Adrenal gland (tissue), 12 donors: ENCODE measurements around the gene CFP. TPM values are rescaled to one million over a fixed set of nuclear protein-coding genes. Genes with fewer than 3 reads are reported as not detected.

Source experiments
- DNase-seq, 7 donors: peaks; one replicate each; pipeline ENCODE4 v3.0.0-alpha.2; 2019 to 2020
- H3K27ac ChIP-seq, 5 donors: fragments of 200-600 bp; sonication (generic) in 4 of 5; 1 replicate in 3 of 5; 2 replicates in 2 of 5; pipeline versions ENCODE4 v1.5.1 to v1.8.0; 2016 to 2020; ENCODE audit warnings: mild to moderate bottlenecking in 1 of 5
- H3K27me3 ChIP-seq: fragments of 200-600 bp; 2 replicates; pipeline ENCODE4 v1.8.0; 2021
- H3K36me3 ChIP-seq, 2 donors: fragments of 200-600 bp; replicated peaks in 1 of 2; 1 replicate in 1 of 2; 2 replicates in 1 of 2; pipeline versions ENCODE4 v1.5.1 to v1.8.0; 2018 to 2022
- H3K4me1 ChIP-seq, 2 donors: fragments of 200-600 bp; replicated peaks in 1 of 2; 1 replicate in 1 of 2; 2 replicates in 1 of 2; pipeline versions ENCODE4 v1.5.1 to v1.8.0; 2018 to 2021
- H3K4me3 ChIP-seq, 4 donors: fragments of 200-600 bp; sonication (generic) in 3 of 4; one replicate each; pipeline ENCODE4 v1.5.1; 2016 to 2018
- H3K9me3 ChIP-seq, 3 donors: fragments of 200-600 bp; sonication (generic) in 1 of 3; replicated peaks in 1 of 3; 1 replicate in 2 of 3; 2 replicates in 1 of 3; pipeline versions ENCODE4 v1.5.1 to v1.8.0; 2016 to 2021
- CTCF ChIP-seq, 6 experiments: fragments of 450-650 bp in 4 of 6; fragments of 200-600 bp in 2 of 6; sonication (generic) in 1 of 6; IDR thresholded peaks; 1 replicate in 5 of 6; 2 replicates in 1 of 6; pipeline versions ENCODE4 v1.5.1 to v1.8.0; 2016 to 2021; ENCODE audit warnings: antibody characterized with exemption in 6 of 6, mild to moderate bottlenecking in 2 of 6, moderate library complexity in 1 of 6
- POLR2A ChIP-seq, 2 donors: fragments of 450-650 bp; IDR thresholded peaks; one replicate each; pipeline ENCODE4 v1.6.1; 2017; ENCODE audit warnings: antibody characterized with exemption in 2 of 2, mild to moderate bottlenecking in 2 of 2, moderate library complexity in 1 of 2
- WGBS, 4 donors: extraction: QIAGEN DNeasy Blood & Tissue Kit in 2 of 4; methylation state at CpG; one replicate each; pipeline versions ENCODE4 v1.1.5 to v1.1.7; 2013 to 2017; 5-methylcytosine and 5-hydroxymethylcytosine counted together
- intact Hi-C, 2 donors: fragments of 100-400 bp; cut with DNase I; formaldehyde crosslinking; loops; one replicate each; pipeline versions ENCODE4 v1.14.1 to v1.15.0; 2022 to 2023
- polyA plus RNA-seq, 3 donors: library from polyadenylated mRNA; stranded (reverse); fragments of 200-250 nt in 2 of 3; fragments of 350-450 nt in 1 of 3; fragmentation: Illumina TruSeq in 1 of 3; extraction: RNeasy Lipid Tissue Mini Kit (QIAGEN cat#74804) in 1 of 3; gene quantifications; one replicate each; pipeline ENCODE4 v1.2.3, GENCODE V29; 2013 to 2014
- total RNA-seq, 9 donors: library from RNA; depleted of rRNA in 4 of 9; stranded (reverse); fragments of >200 nt in 4 of 9; fragments of 120-200 nt in 1 of 9; fragmentation: NEBNext Ultra II Directional in 1 of 9; extraction: Animal tissue kit (Norgen Biotek cat#: 25700) in 1 of 9; gene quantifications; one replicate each; pipeline versions ENCODE4 v1.1.0 to v1.2.4, GENCODE V29; 2013 to 2023
- donor health status: healthy with polysubstance abuse.
- donor health status: Bipolar disorder and iron deficiency.
- donor health status: DM: yes; HTN: yes; CAD: no.
- donor health status: DM: no; HTN: no; CAD: no.
- donor health status: DM: no; HTN: no; CAD: no.
- donor health status: DM: yes; HTN: yes; CAD: no.

Gene CFP
- total and polyA plus RNA-seq, 12 donors = 0.91 to 14.5 (median 8.2) TPM

DNA sequence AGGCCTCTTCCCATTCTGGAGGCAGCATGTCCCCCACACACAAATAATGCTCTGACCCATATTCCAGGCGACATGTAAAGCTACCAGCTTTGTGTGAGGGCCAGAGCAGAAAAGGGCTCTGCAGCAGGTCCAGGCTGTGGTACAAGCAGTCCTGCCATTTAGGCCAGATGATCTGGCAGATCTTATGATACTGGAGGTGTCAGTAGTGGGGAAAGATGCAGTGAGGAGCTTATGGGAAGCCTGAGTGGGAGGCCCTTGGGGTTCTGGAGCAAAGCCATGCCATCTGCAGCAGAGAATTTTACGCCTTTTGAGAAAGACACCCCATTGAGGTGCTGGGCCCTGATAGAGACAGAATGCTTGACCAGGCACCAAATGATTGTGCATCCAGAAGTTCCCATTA, 17.8 kb downstream of the CFP start:
- H3K9me3 ChIP-seq = no peaks in the 10 kb centered on the region
- peak in 2 of 7 donors; percentile 5 to 21 for DNase-seq
- intact Hi-C loops = no loop called here
- peaks cover under 1% of the 10 kb centered on the region for H3K27me3 ChIP-seq
- no peak for TF ChIP-seq POLR2A (IDR thresholded peaks at IDR 0.05)
- no peak for TF ChIP-seq CTCF (IDR thresholded peaks at IDR 0.05)
- WGBS, 4 donors = 56 to 86% (median 74%) methylated on average over 1 to 2 of the region's 2 CpGs
- no peak overlapping the region for H3K27ac ChIP-seq
- no peak overlapping the region for H3K4me3 ChIP-seq
- H3K36me3 ChIP-seq = no peaks in the 10 kb centered on the region
- H3K4me1 ChIP-seq = no peaks in the 10 kb centered on the region

DNA sequence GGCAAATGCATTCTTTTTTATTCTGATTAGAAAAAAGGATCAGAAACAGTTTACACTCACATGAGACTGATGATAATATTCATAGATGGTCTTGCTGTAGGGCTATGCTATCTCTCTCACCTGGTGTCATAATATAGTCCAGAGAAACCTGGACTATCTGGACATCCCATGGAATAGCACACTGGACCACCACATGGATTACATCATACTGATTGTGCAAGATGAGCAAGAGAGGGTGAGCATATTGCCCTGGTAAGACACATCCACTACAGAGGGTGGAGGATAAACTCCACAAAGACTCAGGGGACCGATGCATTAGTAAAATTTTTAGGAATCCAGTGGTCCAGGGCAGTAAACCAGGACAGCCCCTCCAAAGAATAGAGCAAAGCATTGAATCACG, 18.2 kb downstream of the CFP start:
- no peaks in the 10 kb centered on the region for H3K4me1 ChIP-seq
- H3K9me3 ChIP-seq = no peaks in the 10 kb centered on the region
- no peak for DNase-seq
- no peaks in the 10 kb centered on the region for H3K27me3 ChIP-seq
- TF ChIP-seq CTCF (IDR thresholded peaks at IDR 0.05) = no peak
- no peak for TF ChIP-seq POLR2A (IDR thresholded peaks at IDR 0.05)
- H3K36me3 ChIP-seq = no peaks in the 10 kb centered on the region
- H3K4me3 ChIP-seq = no peak overlapping the region
- intact Hi-C loops = no loop called here
- no peak overlapping the region for H3K27ac ChIP-seq
- 43 to 85% (median 78%) methylated on average over 2 of the region's 2 CpGs; no CpG with 5 or more reads in 1 of the 4 donors for WGBS, 4 donors

GRCh38 chrX:47610511-47610910, 19.2 kb downstream of the CFP start:
- H3K9me3 ChIP-seq = no peaks in the 10 kb centered on the region
- no peaks in the 10 kb centered on the region for H3K36me3 ChIP-seq
- no peak overlapping the region for H3K27ac ChIP-seq
- WGBS, 4 donors = 78 to 81% (median 79%) methylated on average over 4 of the region's 4 CpGs
- no peak for DNase-seq
- no peaks in the 10 kb centered on the region for H3K27me3 ChIP-seq
- no peak for TF ChIP-seq CTCF (IDR thresholded peaks at IDR 0.05)
- no peak for TF ChIP-seq POLR2A (IDR thresholded peaks at IDR 0.05)
- H3K4me1 ChIP-seq = no peaks in the 10 kb centered on the region
- H3K4me3 ChIP-seq = no peak overlapping the region
- intact Hi-C loops = no loop called here

DNA sequence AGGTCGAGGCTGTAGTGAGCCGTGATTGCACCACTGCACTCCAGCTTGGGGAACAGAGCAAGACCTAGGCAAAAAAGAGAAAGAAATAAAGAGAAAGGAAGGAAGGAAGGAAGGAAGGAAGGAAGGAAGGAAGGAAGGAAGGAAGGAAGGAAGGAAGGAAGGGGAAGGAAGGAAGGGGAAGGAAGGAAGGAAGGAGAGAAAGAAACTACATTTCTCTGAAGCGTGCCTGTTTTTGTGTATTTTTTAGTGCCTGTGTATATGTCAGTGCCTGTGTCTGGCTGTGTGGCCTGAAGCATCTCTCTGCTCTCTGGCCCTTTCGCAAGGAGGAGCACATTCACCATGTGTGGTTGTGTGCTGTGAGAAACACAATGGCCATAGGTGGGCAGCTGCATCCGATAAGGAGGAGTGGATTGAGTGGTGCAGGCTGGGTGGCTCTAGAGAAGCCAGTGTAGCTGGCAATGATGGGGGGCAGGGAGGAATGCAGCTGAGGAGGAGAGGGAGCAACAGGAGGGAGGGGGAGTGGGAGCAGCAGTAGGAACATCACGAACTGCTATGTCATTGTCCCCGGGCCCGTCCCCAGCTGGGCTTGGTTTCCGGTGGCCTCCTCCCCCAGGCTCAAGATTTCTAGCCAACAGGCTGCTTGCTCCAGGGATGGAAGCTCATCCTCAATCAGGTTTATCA, 21.5 kb downstream of the CFP start:
- peak in 2 of 7 donors; percentile 11 to 53 for DNase-seq
- H3K9me3 ChIP-seq = no peaks in the 10 kb centered on the region
- H3K4me3 ChIP-seq = no peak overlapping the region
- TF ChIP-seq CTCF (IDR thresholded peaks at IDR 0.05) (no peak), POLR2A (IDR thresholded peaks at IDR 0.05) (no peak)
- H3K4me1 ChIP-seq = no peaks in the 10 kb centered on the region
- 70 to 73% (median 71%) methylated on average over 8 to 9 of the region's 9 CpGs for WGBS, 4 donors
- intact Hi-C loops = no loop called here
- H3K36me3 ChIP-seq = no peaks in the 10 kb centered on the region
- no peak overlapping the region for H3K27ac ChIP-seq
- peaks cover 6% of the 10 kb centered on the region for H3K27me3 ChIP-seq
